ENCODE measurements around the gene STAC2. TPM values are rescaled to one million over a fixed set of nuclear protein-coding genes. Genes with fewer than 3 reads are reported as not detected.

STAC2 gene
- total and polyA plus RNA-seq, 2 donors (not counting 1 experiment from before 2014, with no cell fraction given), result not detected

DNA sequence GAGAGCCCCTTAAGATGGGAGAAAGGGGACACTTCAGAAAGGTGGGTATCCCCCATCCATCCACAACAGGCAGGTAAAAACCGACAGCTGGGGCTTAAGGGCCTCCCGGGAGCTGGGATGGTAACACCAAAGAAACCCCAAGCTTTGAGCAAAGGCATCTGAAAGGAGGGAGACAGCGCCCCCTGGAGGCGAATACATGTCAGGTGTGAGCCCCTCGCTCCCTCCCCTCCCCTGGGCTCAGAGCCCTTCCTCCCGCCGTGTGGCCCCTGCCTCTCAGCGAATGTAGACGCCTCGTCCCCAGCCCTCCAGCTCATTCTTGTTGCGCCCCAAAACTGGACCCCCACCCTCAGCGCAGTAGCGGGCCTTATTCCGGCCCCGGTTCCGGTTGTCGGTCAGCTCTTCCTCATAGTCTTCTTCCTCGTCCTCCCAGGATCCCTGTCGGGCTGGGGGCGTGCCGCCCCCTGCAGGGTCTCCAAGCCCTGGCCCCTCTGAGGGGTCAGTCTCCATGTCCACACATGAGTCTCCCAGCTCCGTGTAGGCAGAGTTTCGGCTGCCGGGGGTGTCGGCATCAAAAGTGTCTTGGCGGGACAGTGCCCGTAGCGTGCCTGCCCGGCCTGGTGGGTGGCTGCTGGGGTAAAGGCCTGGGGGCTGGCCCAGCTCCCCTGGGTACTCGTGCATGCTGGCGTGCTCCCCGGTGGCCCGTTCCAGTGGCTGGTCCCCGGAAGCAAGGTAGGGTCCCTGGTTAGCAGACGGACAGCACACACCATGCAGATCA is 50.6 kb downstream of the STAC2 start:
- Histone ChIP-seq H3K27ac (ENCODE audit: low read length in 2 of 2) (no peak overlapping the region), H3K4me1 (ENCODE audit: control insufficient read depth in 2 of 2, insufficient read depth in 2 of 2, low read length in 2 of 2) (peaks cover 0 to 7% of the 10 kb centered on the region in 2 donors), H3K4me2 (replicated peaks; ENCODE audit: low read depth, low read length, poor library complexity, severe bottlenecking) (peak overlapping the region; percentile 55), H3K79me2 (ENCODE audit: control insufficient read depth, insufficient read depth, low read length) (no peaks in the 10 kb centered on the region), H3K9me3 (ENCODE audit: control extremely low read depth in 1 of 3, control insufficient read depth in 2 of 3, insufficient read depth in 1 of 3, low read length in 2 of 3) (no peaks in the 10 kb centered on the region), H4K20me1 (ENCODE audit: control insufficient read depth, insufficient read depth, low read length, poor library complexity, severe bottlenecking) (no peaks in the 10 kb centered on the region), H3K9ac (ENCODE audit: low read length) (no peak overlapping the region), H2AFZ (ENCODE audit: insufficient read depth, low read depth, low read length, poor library complexity, severe bottlenecking) (peak overlapping the region; percentile 20), H3K36me3 (replicated peaks in 1 of 2; ENCODE audit: control extremely low read depth in 1 of 2, control insufficient read depth in 1 of 2, extremely low read depth in 1 of 2, insufficient read depth in 2 of 2, low read length in 1 of 2) (no peaks in the 10 kb centered on the region), H3K4me3 (ENCODE audit: control extremely low read depth in 1 of 5, extremely low read depth in 1 of 5, insufficient read depth in 1 of 5, low read depth in 2 of 5, low read length in 4 of 5) (peak overlapping the region in 2 of 5 experiments; percentile 9 to 35), H3K27me3 (replicated peaks in 1 of 4; ENCODE audit: control extremely low read depth in 1 of 4, control insufficient read depth in 3 of 4, insufficient read depth in 4 of 4, low read length in 3 of 4) (peaks cover 0 to 30% (median 10%) of the 10 kb centered on the region in 4 experiments)
- Mint-ChIP-seq H3K4me3 (peak overlapping the region; percentile 53), H3K27ac (no peak overlapping the region), H3K9me3 (ENCODE audit: insufficient read depth) (no peaks in the 10 kb centered on the region), H3K27me3 (peaks cover 23% of the 10 kb centered on the region), H3K4me1 (peaks cover 5% of the 10 kb centered on the region)
- POLR2A ChIA-PET, result interaction anchor here (0.6 to 0.7 kb wide), 2 partner anchors 22 to 832 kb away, joined by 3 read pairs; no protein-coding TSS in a partner anchor
- WGBS (ENCODE audit: insufficient coverage), result 63% methylated on average over 34 of the region's 35 CpGs
- DNase-seq (peak; percentile 83), ATAC-seq (ENCODE audit: low read depth) (peak; percentile 76)
- CTCF ChIA-PET, result interaction anchor here (0.6 to 5.6 kb wide), 29 partner anchors 8 to 413 kb away, joined by 3 to 97 read pairs (median 4); partner anchors contain the start of genes ARL5C, FBXO47, PLXDC1 and RPL19
- intact Hi-C loops (cut with micrococcal nuclease), result loop anchor here (1.0 kb wide), 1 partner anchor 192 kb away; no protein-coding TSS in a partner anchor
- peak; percentile 82 for TF ChIP-seq CTCF (IDR thresholded peaks at IDR 0.05)
- TF ChIP-seq EZH2 (IDR thresholded peaks at IDR 0.05; ENCODE audit: borderline replicate concordance, insufficient read depth, low read depth, low read length, poor library complexity, severe bottlenecking), result no peak
